HG02885 (cell line): ENCODE data around the gene TMX2.
A peak's percentile ranks its signal among the peaks of the same experiment; 100 is the strongest.
"Not testable (repeated sequence)": the region's sequence is repeated elsewhere in the genome, so short reads cannot be mapped to it uniquely, and the experiment has no call there.

Source experiments
- ATAC-seq: cut with Tn5 transposase; IDR thresholded peaks from one replicate; pipeline ENCODE4 v1.9.1; 2021; ENCODE audit warnings: mild to moderate bottlenecking; ENCODE audit not compliant: unreplicated experiment, poor library complexity

Gene TMX2

GRCh38 chr11:57712256-57713150 lies at the start of gene TMX2:
TMX2 (plus strand) TSS chr11:57712593; CDS start chr11:57712619, 26 bp downstream.
- ATAC-seq, result peak; percentile 94

- ATAC-seq, result no peak
Measured at GRCh38 chr11:57662893-57663292, 49.5 kb upstream of the TMX2 start.

- no peak for ATAC-seq
Measured at GRCh38 chr11:57663975-57664374, 48.4 kb upstream of the TMX2 start.

- ATAC-seq, result peak; percentile 67
Measured at GRCh38 chr11:57667117-57667735, 45.2 kb upstream of the TMX2 start.

GRCh38 chr11:57667736-57668433 lies 44.5 kb upstream of the TMX2 start, which contains the start of gene ZDHHC5:
ZDHHC5 (plus strand) TSS chr11:57668114; CDS start chr11:57673091, 4,977 bp downstream.
- ATAC-seq, result peak; percentile 83

- ATAC-seq, result peak; percentile 15
Measured at GRCh38 chr11:57668434-57668782, 44.0 kb upstream of the TMX2 start.

GRCh38 chr11:57674251-57674650 lies 38.1 kb upstream of the TMX2 start:
- ATAC-seq, result no peak

- ATAC-seq, result no peak
Measured at GRCh38 chr11:57675176-57675941, 37.0 kb upstream of the TMX2 start.

- ATAC-seq, result no peak
Measured at GRCh38 chr11:57679396-57679795, 33.0 kb upstream of the TMX2 start.

GRCh38 chr11:57680552-57680874 lies 31.9 kb upstream of the TMX2 start:
- ATAC-seq, result peak; percentile 48

- no peak for ATAC-seq
Measured at GRCh38 chr11:57681168-57681567, 31.2 kb upstream of the TMX2 start.

GRCh38 chr11:57690474-57690873 lies 21.9 kb upstream of the TMX2 start:
- ATAC-seq, result not testable (repeated sequence)

GRCh38 chr11:57698843-57699365 lies 13.5 kb upstream of the TMX2 start:
- ATAC-seq, result no peak

- ATAC-seq, result no peak
Measured at GRCh38 chr11:57699813-57700212, 12.6 kb upstream of the TMX2 start.

- ATAC-seq, result no peak
Measured at GRCh38 chr11:57700425-57700824, 12.0 kb upstream of the TMX2 start.

GRCh38 chr11:57703341-57703740 lies 9.1 kb upstream of the TMX2 start:
- no peak for ATAC-seq

- ATAC-seq, result no peak
Measured at GRCh38 chr11:57704932-57705331, 7.5 kb upstream of the TMX2 start.

GRCh38 chr11:57705432-57705831 lies 7.0 kb upstream of the TMX2 start:
- not testable (repeated sequence) for ATAC-seq

- ATAC-seq, result no peak
Measured at GRCh38 chr11:57709802-57710367, 2.5 kb upstream of the TMX2 start.
